ENCODE results near the gene CYB561A3. TPM values are rescaled to one million over a fixed set of nuclear protein-coding genes. Genes with fewer than 3 reads are reported as not detected.

The CYB561A3 gene
- total RNA-seq, 1 experiment from 2014 or later: 80.2 TPM

GRCh38 chr11:61329871-61330270 lies 31.8 kb downstream of the CYB561A3 start:
- no peak for DNase-seq (ENCODE audit: low spot score)

DNA sequence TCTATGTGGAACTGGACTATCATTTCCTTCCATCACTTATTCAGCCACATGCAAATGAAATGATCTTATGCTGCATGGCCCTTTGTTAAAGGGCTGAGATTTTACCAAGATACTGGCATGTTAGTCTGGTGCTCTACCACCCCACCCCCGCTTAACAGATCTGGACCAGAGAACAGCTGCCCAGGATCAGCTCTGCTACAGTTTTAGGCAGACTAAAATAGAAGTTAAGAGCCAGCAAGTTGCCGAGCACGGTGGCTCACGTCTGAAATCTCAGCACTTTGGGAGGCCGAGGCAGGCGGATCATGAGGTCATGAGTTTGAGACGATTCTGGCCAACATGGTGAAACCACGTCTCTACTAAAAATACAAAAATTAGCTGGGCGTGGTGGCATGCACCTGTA lies 33.3 kb downstream of the CYB561A3 start:
- DNase-seq (ENCODE audit: low spot score): no peak

DNA sequence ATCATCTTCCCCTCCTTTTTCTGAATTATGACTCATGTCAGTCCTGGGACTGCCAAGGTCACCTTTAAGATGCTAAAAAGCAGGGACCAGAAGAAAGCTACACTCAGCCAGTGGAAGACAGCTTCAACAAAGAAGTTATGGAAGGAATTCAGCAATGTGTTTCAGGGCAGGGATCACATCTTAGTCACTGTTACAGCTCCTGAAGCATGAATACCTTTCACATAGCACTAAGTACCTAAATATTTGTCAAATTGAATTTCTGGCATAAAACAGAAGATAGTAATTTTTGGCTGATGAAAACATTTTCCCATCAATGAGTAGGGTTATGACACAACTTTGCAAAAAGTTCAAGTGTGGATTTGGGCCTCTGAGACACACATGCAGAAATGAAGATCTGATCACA lies 34.0 kb downstream of the CYB561A3 start:
- DNase-seq (ENCODE audit: low spot score): no peak

GRCh38 chr11:61325649-61326414 lies 35.9 kb downstream of the CYB561A3 start:
- no peak for DNase-seq (ENCODE audit: low spot score)

GRCh38 chr11:61315260-61315659 lies 46.4 kb downstream of the CYB561A3 start:
- no peak for DNase-seq (ENCODE audit: low spot score)

DNA sequence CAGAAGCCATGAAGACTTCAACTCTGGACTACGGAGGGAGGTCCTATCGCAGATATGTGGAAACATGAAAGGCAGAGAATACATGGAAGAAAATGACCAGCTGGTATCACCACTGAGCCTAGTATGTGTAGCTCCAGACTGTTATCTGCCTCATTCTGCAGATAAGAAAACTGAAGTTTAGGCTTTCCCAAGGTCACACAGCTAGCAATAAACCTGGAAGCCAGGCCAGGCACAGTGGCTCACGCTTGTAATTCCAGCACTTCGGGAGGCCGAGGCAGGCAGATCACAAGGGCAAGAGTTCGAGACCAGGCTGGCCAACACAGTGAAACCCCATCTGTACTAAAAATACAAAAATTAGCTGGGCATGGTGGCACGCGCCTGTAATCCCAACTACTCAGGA lies 50.9 kb downstream of the CYB561A3 start:
- no peak for DNase-seq (ENCODE audit: low spot score)

GRCh38 chr11:61309739-61310138 lies 51.9 kb downstream of the CYB561A3 start:
- DNase-seq (ENCODE audit: low spot score): no peak

DNA sequence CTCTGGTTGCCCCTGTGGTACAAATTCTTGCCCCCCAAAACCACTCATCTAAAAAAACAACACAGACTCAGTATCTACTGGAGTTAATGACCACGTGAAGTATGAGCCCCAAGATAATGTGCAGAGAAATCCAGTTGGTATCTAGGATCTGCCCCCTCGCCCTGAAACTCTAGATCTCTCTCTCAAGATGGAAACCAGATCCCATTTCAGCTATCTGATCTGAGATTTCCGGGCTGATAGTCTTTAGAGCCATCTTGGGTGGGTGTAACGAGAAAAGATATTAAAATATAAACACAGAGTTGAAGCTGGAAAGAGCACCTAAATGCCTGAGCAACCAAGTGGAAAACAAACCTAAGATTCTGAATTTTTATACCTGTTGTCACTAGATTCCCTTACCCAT lies 52.5 kb downstream of the CYB561A3 start:
- no peak for DNase-seq (ENCODE audit: low spot score)

DNA sequence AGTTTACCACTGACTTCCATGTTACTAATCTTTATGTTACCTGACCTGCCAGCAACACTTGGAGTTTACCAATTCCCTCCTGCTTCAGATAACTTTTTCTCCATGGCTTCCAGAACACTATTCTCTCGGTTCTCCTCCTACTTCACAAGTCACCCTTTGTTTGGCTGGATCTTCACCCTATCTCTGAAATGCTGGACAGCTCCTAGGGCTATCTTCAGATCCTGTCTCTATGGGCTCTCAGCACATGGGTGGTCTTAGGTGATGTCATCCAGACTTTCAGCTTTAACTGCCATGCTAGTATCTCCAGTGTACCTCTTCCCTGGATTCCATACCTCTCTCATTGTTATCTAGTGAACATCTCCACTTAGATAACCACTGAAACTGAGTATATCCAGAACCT lies 54.3 kb downstream of the CYB561A3 start:
- DNase-seq (ENCODE audit: low spot score): no peak

- DNase-seq (ENCODE audit: low spot score): no peak
Measured at GRCh38 chr11:61306221-61306620, 55.5 kb downstream of the CYB561A3 start.

DNA sequence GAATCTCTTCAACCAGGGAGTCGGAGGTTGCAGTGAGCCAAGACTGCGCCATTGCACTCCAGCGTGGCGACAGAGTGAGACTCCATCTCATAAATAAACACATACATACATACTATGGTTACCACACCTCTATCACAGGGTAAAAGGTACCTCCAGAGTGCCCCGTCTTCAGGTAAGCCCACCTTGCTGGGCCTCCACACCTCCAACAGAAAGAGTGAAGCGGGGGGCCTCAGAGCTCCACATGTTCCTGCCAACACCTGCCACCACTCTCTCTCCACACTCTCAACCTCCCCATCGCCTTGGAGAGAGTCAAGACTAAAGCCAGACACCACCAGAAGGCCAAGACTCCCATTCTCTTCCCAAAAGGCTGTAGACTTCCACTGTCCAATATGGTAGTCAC lies 56.3 kb downstream of the CYB561A3 start:
- DNase-seq (ENCODE audit: low spot score): no peak

DNA sequence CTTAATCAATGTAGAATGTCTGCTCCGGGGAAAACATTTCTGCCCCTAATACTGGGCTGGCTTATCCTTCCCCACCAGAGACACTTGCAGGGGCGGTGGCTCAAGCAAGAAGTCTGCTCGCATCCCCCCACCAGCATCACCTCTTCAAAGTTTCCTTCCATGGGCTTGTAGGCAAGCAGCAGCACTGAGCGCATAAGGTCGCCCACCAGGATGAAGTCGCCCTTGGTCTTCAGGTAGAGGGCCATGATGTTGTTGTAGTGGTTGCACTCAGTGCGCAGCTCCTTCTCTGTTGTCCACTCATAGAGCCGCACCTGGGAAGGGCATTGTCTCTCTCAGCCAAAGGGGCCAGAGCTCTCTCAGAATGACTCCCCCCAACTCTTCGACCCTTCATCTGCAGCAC lies 58.0 kb downstream of the CYB561A3 start:
- DNase-seq (ENCODE audit: low spot score): no peak

DNA sequence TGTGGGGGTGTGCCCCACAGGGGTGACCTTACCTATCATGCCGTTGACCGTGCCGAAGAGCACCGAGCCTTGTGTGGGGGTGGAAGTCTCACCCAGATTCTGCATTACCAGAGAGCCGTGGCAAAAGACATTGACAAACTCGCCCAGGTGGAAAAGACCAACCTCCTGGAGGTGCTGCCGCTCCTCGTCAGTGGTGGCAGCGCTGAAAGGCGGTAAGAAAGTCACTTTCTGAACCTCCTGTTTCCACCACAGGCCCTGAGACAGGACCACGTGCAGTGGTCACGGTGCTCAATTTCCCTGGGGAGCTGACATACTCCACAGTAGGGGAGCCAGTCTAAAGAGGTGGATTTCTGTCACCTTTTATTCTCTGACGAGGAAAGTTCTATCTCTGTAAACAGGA lies 59.1 kb downstream of the CYB561A3 start:
- no peak for DNase-seq (ENCODE audit: low spot score)

Other genes starting within 250 kb of the CYB561A3 start
- 37.3 and 44.2 TPM in 2 replicates for gene VPS37C, start 200.5 kb downstream of the CYB561A3 start, total RNA-seq (2014; rRNA removed; shearing (Covaris generic))
- 0.34 TPM in 1 of 2 replicates, not detected in the other for gene PGA3, start 158.4 kb downstream of the CYB561A3 start, total RNA-seq (2014; rRNA removed; shearing (Covaris generic))
- 1.0 TPM in 1 of 2 replicates, not detected in the other for gene PGA4, start 139.5 kb downstream of the CYB561A3 start, total RNA-seq (2014; rRNA removed; shearing (Covaris generic))
- gene PGA5, start 120.7 kb downstream of the CYB561A3 start, total RNA-seq (2014; rRNA removed; shearing (Covaris generic)): not detected in 2 replicates
- gene VWCE, start 66.6 kb downstream of the CYB561A3 start, total RNA-seq (2014; rRNA removed; shearing (Covaris generic)): not detected in 2 replicates
- gene DDB1, start 28.8 kb downstream of the CYB561A3 start, total RNA-seq (2014; rRNA removed; shearing (Covaris generic)): 262 and 321 TPM in 2 replicates
- 80.4 and 94.2 TPM in 2 replicates for gene TKFC, start 28.7 kb downstream of the CYB561A3 start, total RNA-seq (2014; rRNA removed; shearing (Covaris generic))
- gene TMEM138, start 492 bp upstream of the CYB561A3 start, total RNA-seq (2014; rRNA removed; shearing (Covaris generic)): 18.4 and 27.8 TPM in 2 replicates
- gene TMEM216, start 30.7 kb upstream of the CYB561A3 start, total RNA-seq (2014; rRNA removed; shearing (Covaris generic)): 15.1 and 23.4 TPM in 2 replicates
- 34.8 and 51.2 TPM in 2 replicates for gene CPSF7, start 68.1 kb upstream of the CYB561A3 start, total RNA-seq (2014; rRNA removed; shearing (Covaris generic))
- 58.3 and 64.9 TPM in 2 replicates for gene SDHAF2, start 68.2 kb upstream of the CYB561A3 start, total RNA-seq (2014; rRNA removed; shearing (Covaris generic))
- 6.3 and 7.7 TPM in 2 replicates for gene LRRC10B, start 146.9 kb upstream of the CYB561A3 start, total RNA-seq (2014; rRNA removed; shearing (Covaris generic))
- gene SYT7, start 219.2 kb upstream of the CYB561A3 start, total RNA-seq (2014; rRNA removed; shearing (Covaris generic)): 13.2 and 14.8 TPM in 2 replicates